ENCODE data around the gene SNX18. TPM values are rescaled to one million over a fixed set of nuclear protein-coding genes. Genes with fewer than 3 reads are reported as not detected.

The SNX18 gene
- total RNA-seq, 1 experiment from 2014 or later: 16.0 TPM

DNA sequence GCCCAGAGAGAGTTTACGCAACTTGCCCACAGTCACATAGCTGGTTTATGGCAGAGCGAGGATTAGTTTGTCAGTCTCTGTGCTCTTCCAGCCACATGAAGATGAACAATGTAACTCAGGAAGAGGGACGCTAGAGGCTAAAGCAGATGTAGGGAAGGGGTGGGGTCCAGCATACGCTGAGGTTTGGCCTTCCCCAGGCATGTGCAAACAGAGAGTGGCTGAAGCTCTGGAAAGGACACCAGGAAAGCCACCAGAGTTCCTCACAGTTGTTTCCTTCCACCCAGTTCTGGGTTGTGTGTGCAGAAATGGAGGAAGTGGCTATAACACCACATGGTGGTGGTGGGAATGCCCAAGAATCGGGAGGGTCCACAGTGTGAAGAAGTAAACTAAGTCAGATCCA is 60.0 kb downstream of the SNX18 start:
- Histone ChIP-seq H3K27ac (ENCODE audit: low read depth, low read length) (no peak overlapping the region), H3K9me3 (ENCODE audit: control insufficient read depth in 1 of 2, insufficient read depth in 1 of 2, low read depth in 1 of 2, low read length in 2 of 2) (no peaks in the 10 kb centered on the region), H3K4me1 (ENCODE audit: control insufficient read depth in 1 of 2, insufficient read depth in 2 of 2, low read length in 2 of 2) (no peaks in the 10 kb centered on the region), H3K4me2 (ENCODE audit: low read length) (no peak overlapping the region), H3K36me3 (ENCODE audit: control insufficient read depth in 1 of 2, insufficient read depth in 2 of 2, low read length in 2 of 2) (no peaks in the 10 kb centered on the region), H3K4me3 (replicated peaks in 1 of 2; ENCODE audit: low read depth in 1 of 2, low read length in 2 of 2) (no peak overlapping the region), H3K9me2 (ENCODE audit: insufficient read depth) (no peaks in the 10 kb centered on the region), H2AFZ (ENCODE audit: low read depth, low read length, poor library complexity, severe bottlenecking) (no peak overlapping the region), H3K79me2 (ENCODE audit: insufficient read depth, low read length) (no peaks in the 10 kb centered on the region), H3K27me3 (ENCODE audit: insufficient read depth, low read length) (no peaks in the 10 kb centered on the region), H3K9ac (ENCODE audit: low read length) (no peak overlapping the region), H4K20me1 (ENCODE audit: insufficient read depth) (no peaks in the 10 kb centered on the region)
- BruUV-seq (replicated peaks): no TSS peak
- TF ChIP-seq POLR2A (IDR thresholded peaks at IDR 0.05; ENCODE audit: borderline replicate concordance, extremely low read depth, insufficient read depth, insufficient read length) (no peak), EZH2phosphoT487 (IDR thresholded peaks at IDR 0.05; ENCODE audit: borderline replicate concordance) (no peak), CEBPB (IDR thresholded peaks at IDR 0.05; ENCODE audit: low read depth) (no peak), RAD21 (IDR thresholded peaks at IDR 0.05; ENCODE audit: low read depth) (no peak), SRF (IDR thresholded peaks at IDR 0.05; ENCODE audit: low read depth) (no peak), ZNF274 (IDR thresholded peaks at IDR 0.05; ENCODE audit: low read depth, low read length) (no peak), SP1 (IDR thresholded peaks at IDR 0.05; ENCODE audit: low read depth) (no peak), TCF7L2 (IDR thresholded peaks at IDR 0.05; ENCODE audit: borderline replicate concordance, extremely low read depth, insufficient read depth, insufficient read length) (no peak), YY1 (IDR thresholded peaks at IDR 0.05; ENCODE audit: extremely low read depth, insufficient replicate concordance, low read depth, low read length) (no peak)
- TF ChIP-seq, protein P1, sequence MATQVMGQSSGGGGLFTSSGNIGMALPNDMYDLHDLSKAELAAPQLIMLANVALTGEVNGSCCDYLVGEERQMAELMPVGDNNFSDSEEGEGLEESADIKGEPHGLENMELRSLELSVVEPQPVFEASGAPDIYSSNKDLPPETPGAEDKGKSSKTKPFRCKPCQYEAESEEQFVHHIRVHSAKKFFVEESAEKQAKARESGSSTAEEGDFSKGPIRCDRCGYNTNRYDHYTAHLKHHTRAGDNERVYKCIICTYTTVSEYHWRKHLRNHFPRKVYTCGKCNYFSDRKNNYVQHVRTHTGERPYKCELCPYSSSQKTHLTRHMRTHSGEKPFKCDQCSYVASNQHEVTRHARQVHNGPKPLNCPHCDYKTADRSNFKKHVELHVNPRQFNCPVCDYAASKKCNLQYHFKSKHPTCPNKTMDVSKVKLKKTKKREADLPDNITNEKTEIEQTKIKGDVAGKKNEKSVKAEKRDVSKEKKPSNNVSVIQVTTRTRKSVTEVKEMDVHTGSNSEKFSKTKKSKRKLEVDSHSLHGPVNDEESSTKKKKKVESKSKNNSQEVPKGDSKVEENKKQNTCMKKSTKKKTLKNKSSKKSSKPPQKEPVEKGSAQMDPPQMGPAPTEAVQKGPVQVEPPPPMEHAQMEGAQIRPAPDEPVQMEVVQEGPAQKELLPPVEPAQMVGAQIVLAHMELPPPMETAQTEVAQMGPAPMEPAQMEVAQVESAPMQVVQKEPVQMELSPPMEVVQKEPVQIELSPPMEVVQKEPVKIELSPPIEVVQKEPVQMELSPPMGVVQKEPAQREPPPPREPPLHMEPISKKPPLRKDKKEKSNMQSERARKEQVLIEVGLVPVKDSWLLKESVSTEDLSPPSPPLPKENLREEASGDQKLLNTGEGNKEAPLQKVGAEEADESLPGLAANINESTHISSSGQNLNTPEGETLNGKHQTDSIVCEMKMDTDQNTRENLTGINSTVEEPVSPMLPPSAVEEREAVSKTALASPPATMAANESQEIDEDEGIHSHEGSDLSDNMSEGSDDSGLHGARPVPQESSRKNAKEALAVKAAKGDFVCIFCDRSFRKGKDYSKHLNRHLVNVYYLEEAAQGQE (IDR thresholded peaks at IDR 0.05; ENCODE audit: low read depth): no peak
- intact Hi-C loops (cut with micrococcal nuclease): no loop called here
- ChIA-PET RAD21 (ENCODE audit: low non-redundant PET in 1 of 2, low total read pairs in 2 of 2, uncharacterized antibody in 2 of 2, unreplicated experiment in 2 of 2) (no interaction called here), CTCF (no interaction called here), POLR2A (no interaction called here)
- DNase-seq (ENCODE audit: low read depth, low spot score): no peak
- no peak for ATAC-seq
